A549 (cell line): Measurements from ENCODE around the gene GLS.

Experiments
- BHLHE40 ChIP-seq: IDR thresholded peaks from 2 replicates; pipeline ENCODE4 v1.6.1; 2012; ENCODE audit warnings: low read depth, low read length, inconsistent platforms
- FOSL2 ChIP-seq, 2 experiments: fragments of 450-650 bp in 1 of 2; fragments of >200 bp in 1 of 2; sonication (Bioruptor Twin) in 1 of 2; formaldehyde crosslinking; IDR thresholded peaks; 2 replicates each; pipeline versions ENCODE4 v1.5.0 to v1.6.1; 2016 to 2020; ENCODE audit warnings: mild to moderate bottlenecking in 1 of 2, moderate library complexity in 1 of 2
- HDAC2 ChIP-seq: fragments of 200-600 bp; sonication (generic); IDR thresholded peaks from 2 replicates; pipeline ENCODE4 v1.6.1; 2016
- HOXA7 ChIP-seq: fragments of 250-450 bp; sonication (Bioruptor Pico); IDR thresholded peaks from 2 replicates; pipeline ENCODE4 v1.5.0; 2020; ENCODE audit warnings: mild to moderate bottlenecking, moderate library complexity
- JUN ChIP-seq, 2 experiments: fragments of >200 bp; sonication (Bioruptor Twin); formaldehyde crosslinking; IDR thresholded peaks; 2 replicates in 1 of 2; 3 replicates in 1 of 2; pipeline ENCODE4 v1.6.1; 2016 to 2017
- MAZ ChIP-seq: fragments of 150-350 bp; IDR thresholded peaks from 2 replicates; pipeline ENCODE4 v1.6.1; 2014; ENCODE audit warnings: antibody characterized with exemption, low read depth, low read length, borderline replicate concordance
- MYC ChIP-seq: IDR thresholded peaks from 2 replicates; pipeline ENCODE4 v1.6.1; 2012; ENCODE audit warnings: mild to moderate bottlenecking, inconsistent platforms, low read length, improper control_type of control experiment, borderline replicate concordance
- POLR2A ChIP-seq: IDR thresholded peaks from 2 replicates; pipeline ENCODE4 v1.6.1; 2012; ENCODE audit warnings: mild to moderate bottlenecking, low read length
- RAD21 ChIP-seq, 2 experiments: fragments of >200 bp in 1 of 2; sonication (Bioruptor Twin) in 1 of 2; formaldehyde crosslinking in 1 of 2; IDR thresholded peaks in 1 of 2; conservative IDR thresholded peaks in 1 of 2; 2 replicates in 1 of 2; 3 replicates in 1 of 2; pipeline ENCODE4 v1.6.1; 2012 to 2018; ENCODE audit warnings: inconsistent platforms in 1 of 2
- REST ChIP-seq: fragments of 200-600 bp; sonication (generic); IDR thresholded peaks from 2 replicates; pipeline ENCODE4 v1.6.1; 2016; ENCODE audit warnings: antibody characterized with exemption, mild to moderate bottlenecking, moderate library complexity
- RFX5 ChIP-seq: fragments of 450-650 bp; IDR thresholded peaks from 2 replicates; pipeline ENCODE4 v1.7.1; 2014; ENCODE audit warnings: antibody characterized with exemption, mild to moderate bottlenecking, moderate library complexity
- SREBF2 ChIP-seq: fragments of 450-650 bp; IDR thresholded peaks from 2 replicates; pipeline ENCODE4 v1.6.1; 2014; ENCODE audit warnings: mild to moderate bottlenecking, moderate library complexity
- TF ChIP-seq, protein P1 (sequence below): fragments of >200 bp; sonication (Bioruptor Twin); formaldehyde crosslinking; IDR thresholded peaks from 3 replicates; pipeline ENCODE4 v1.5.1; 2016
- TF ChIP-seq, protein P2 (sequence below): IDR thresholded peaks from 2 replicates; pipeline ENCODE4 v1.6.1; 2012

DNA sequence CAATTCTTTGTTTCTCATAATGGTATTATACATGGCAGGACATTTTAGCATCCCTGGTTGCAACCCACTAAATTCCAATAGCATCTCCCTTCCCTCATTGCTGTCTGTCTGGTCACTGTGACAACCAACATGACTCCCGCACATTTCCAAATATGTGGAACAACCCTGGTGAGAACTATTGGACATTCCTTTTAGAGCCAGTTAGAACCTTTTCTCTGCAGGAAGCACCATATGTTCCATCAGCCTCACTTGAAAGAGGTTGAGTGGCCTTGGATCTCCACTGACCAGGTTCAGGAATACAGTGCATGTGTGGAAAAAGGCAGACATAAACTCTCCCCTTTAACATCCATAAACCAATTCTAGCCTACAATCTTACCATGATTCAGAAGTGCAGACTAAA is 25.9 kb upstream of the GLS start:
- TF ChIP-seq, protein P1, sequence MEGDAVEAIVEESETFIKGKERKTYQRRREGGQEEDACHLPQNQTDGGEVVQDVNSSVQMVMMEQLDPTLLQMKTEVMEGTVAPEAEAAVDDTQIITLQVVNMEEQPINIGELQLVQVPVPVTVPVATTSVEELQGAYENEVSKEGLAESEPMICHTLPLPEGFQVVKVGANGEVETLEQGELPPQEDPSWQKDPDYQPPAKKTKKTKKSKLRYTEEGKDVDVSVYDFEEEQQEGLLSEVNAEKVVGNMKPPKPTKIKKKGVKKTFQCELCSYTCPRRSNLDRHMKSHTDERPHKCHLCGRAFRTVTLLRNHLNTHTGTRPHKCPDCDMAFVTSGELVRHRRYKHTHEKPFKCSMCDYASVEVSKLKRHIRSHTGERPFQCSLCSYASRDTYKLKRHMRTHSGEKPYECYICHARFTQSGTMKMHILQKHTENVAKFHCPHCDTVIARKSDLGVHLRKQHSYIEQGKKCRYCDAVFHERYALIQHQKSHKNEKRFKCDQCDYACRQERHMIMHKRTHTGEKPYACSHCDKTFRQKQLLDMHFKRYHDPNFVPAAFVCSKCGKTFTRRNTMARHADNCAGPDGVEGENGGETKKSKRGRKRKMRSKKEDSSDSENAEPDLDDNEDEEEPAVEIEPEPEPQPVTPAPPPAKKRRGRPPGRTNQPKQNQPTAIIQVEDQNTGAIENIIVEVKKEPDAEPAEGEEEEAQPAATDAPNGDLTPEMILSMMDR, result no peak
- no peak for TF ChIP-seq RAD21 (conservative IDR thresholded peaks at IDR 0.05 in 1 of 2, IDR thresholded peaks at IDR 0.05 in 1 of 2)
- TF ChIP-seq BHLHE40, result no peak
- no peak for TF ChIP-seq HOXA7 (CRISPR knock-in tag)
- no peak for TF ChIP-seq JUN (IDR thresholded peaks at IDR 0.05)
- TF ChIP-seq SREBF2, result no peak
- TF ChIP-seq POLR2A, result no peak
- TF ChIP-seq HDAC2, result no peak
- no peak for TF ChIP-seq MAZ
- no peak for TF ChIP-seq REST
- no peak for TF ChIP-seq MYC
- no peak for TF ChIP-seq RFX5
- TF ChIP-seq FOSL2 (IDR thresholded peaks at IDR 0.05), result no peak
- no peak for TF ChIP-seq FOSL2 (CRISPR knock-in tag; IDR thresholded peaks at IDR 0.05)
- TF ChIP-seq, protein P2, sequence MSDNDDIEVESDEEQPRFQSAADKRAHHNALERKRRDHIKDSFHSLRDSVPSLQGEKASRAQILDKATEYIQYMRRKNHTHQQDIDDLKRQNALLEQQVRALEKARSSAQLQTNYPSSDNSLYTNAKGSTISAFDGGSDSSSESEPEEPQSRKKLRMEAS, result no peak
